ENCODE measurements around the gene FPR3. TPM values are rescaled to one million over a fixed set of nuclear protein-coding genes. Genes with fewer than 3 reads are reported as not detected.

The FPR3 gene
- total RNA-seq, 1 donor from 2014 or later, result 1.00 TPM

- ATAC-seq, result no peak
Measured at GRCh38 chr19:51807925-51808324, 13.0 kb downstream of the FPR3 start.

- ATAC-seq, result no peak
Measured at GRCh38 chr19:51808333-51808986, 13.5 kb downstream of the FPR3 start.

GRCh38 chr19:51809787-51810186, 14.8 kb downstream of the FPR3 start:
- no peak for ATAC-seq

- no peak for ATAC-seq
Measured at GRCh38 chr19:51810223-51810622, 15.3 kb downstream of the FPR3 start.

GRCh38 chr19:51811344-51811743, 16.4 kb downstream of the FPR3 start:
- ATAC-seq, result no peak

GRCh38 chr19:51815043-51815442, 20.1 kb downstream of the FPR3 start:
- no peak for ATAC-seq

- no peak for ATAC-seq
Measured at GRCh38 chr19:51816711-51817110, 21.8 kb downstream of the FPR3 start.

- ATAC-seq, result no peak
Measured at GRCh38 chr19:51820011-51820410, 25.1 kb downstream of the FPR3 start.

- ATAC-seq, result no peak
Measured at GRCh38 chr19:51820831-51821446, 26.0 kb downstream of the FPR3 start.

GRCh38 chr19:51821456-51821855, 26.5 kb downstream of the FPR3 start:
- ATAC-seq, result no peak

- no peak for ATAC-seq
Measured at GRCh38 chr19:51821921-51822320, 27.0 kb downstream of the FPR3 start.

GRCh38 chr19:51822325-51822724, 27.4 kb downstream of the FPR3 start:
- no peak for ATAC-seq

GRCh38 chr19:51822946-51823345, 28.0 kb downstream of the FPR3 start:
- no peak for ATAC-seq

GRCh38 chr19:51824281-51825005, 29.5 kb downstream of the FPR3 start:
- ATAC-seq, result no peak

- ATAC-seq, result no peak
Measured at GRCh38 chr19:51830274-51830673, 35.3 kb downstream of the FPR3 start.

- no peak for ATAC-seq
Measured at GRCh38 chr19:51837145-51837544, 42.2 kb downstream of the FPR3 start.

GRCh38 chr19:51861870-51862622, 67.1 kb downstream of the FPR3 start:
- ATAC-seq, result no peak

- no peak for ATAC-seq
Measured at GRCh38 chr19:51873097-51873496, 78.1 kb downstream of the FPR3 start.

Other genes starting within 250 kb of the FPR3 start
- gene ZNF175, start 223.9 kb upstream of the FPR3 start, total RNA-seq, result 5.8 TPM
- not detected for gene SIGLEC5, start 164.8 kb upstream of the FPR3 start, total RNA-seq
- gene SIGLEC14, start 148.3 kb upstream of the FPR3 start, total RNA-seq, result 0.80 TPM
- 3.0 TPM for gene SPACA6, start 101.8 kb upstream of the FPR3 start, total RNA-seq
- not detected for gene HAS1, start 71.2 kb upstream of the FPR3 start, total RNA-seq
- gene FPR1, start 43.3 kb upstream of the FPR3 start, total RNA-seq, result 1.2 TPM
- 0.36 TPM for gene FPR2, start 34.0 kb upstream of the FPR3 start, total RNA-seq
- 2.8 TPM for gene ZNF577, start 92.8 kb downstream of the FPR3 start, total RNA-seq
- gene ZNF649, start 109.9 kb downstream of the FPR3 start, total RNA-seq, result 5.4 TPM
- gene ZNF613, start 132.3 kb downstream of the FPR3 start, total RNA-seq, result 3.5 TPM
- gene ZNF350, start 191.7 kb downstream of the FPR3 start, total RNA-seq, result 5.7 TPM
- gene ZNF615, start 213.1 kb downstream of the FPR3 start, total RNA-seq, result 5.2 TPM
- gene ZNF614, start 233.2 kb downstream of the FPR3 start, total RNA-seq, result 3.6 TPM